A673 (cell line): ENCODE measurements around the gene MCAM.

ENCODE experiments used
- CTCF ChIP-seq: fragments of 300-800, 200-600 bp; sonication (generic); conservative IDR thresholded peaks from 2 replicates; pipeline ENCODE4 v1.5.1; 2017; ENCODE audit warnings: low read depth, mild to moderate bottlenecking, antibody characterized with exemption, low read length, moderate library complexity, mixed read lengths
- EZH2 ChIP-seq: fragments of 200-600 bp; sonication (generic); IDR thresholded peaks from 2 replicates; pipeline ENCODE4 v1.6.1; 2017; ENCODE audit warnings: borderline replicate concordance, low read depth, mild to moderate bottlenecking, mixed read lengths, antibody characterized with exemption, low read length; ENCODE audit not compliant: poor library complexity, severe bottlenecking

GRCh38 chr11:119316016-119316728 is 758 bp downstream of the MCAM start:
- TF ChIP-seq CTCF, result no peak
- TF ChIP-seq EZH2, result no peak
